Left lung (tissue), 10 donors: ENCODE data around the gene PIGZ. TPM values are rescaled to one million over a fixed set of nuclear protein-coding genes. Genes with fewer than 3 reads are reported as not detected.
A peak's percentile ranks its signal among the peaks of the same experiment; 100 is the strongest.

Experiments used
- ATAC-seq: fragments of 200-7000 bp; cut with Tn5 transposase; one replicate; pipeline ENCODE4 v1.9.1; 2020; ENCODE audit warnings: moderate library complexity
- DNase-seq, 4 donors: peaks; one replicate each; pipeline ENCODE4 v3.0.0-alpha.2; 2013 to 2020
- H3K27ac ChIP-seq, 2 donors: fragments of 200-600 bp; sonication (generic) in 1 of 2; one replicate each; pipeline versions ENCODE4 v1.5.0 to v1.8.0; 2020 to 2021
- H3K27me3 ChIP-seq, 2 donors: fragments of 200-600 bp; sonication (generic) in 1 of 2; one replicate each; pipeline versions ENCODE4 v1.5.0 to v1.8.0; 2020 to 2021
- H3K36me3 ChIP-seq, 2 donors: fragments of 200-600 bp; sonication (generic) in 1 of 2; one replicate each; pipeline versions ENCODE4 v1.5.0 to v1.8.0; 2020 to 2021
- H3K4me1 ChIP-seq, 2 donors: fragments of 200-600 bp; one replicate each; pipeline ENCODE4 v1.8.0; 2021
- H3K4me3 ChIP-seq, 2 donors: fragments of 200-600 bp; sonication (generic) in 1 of 2; one replicate each; pipeline versions ENCODE4 v1.5.0 to v1.8.0; 2020 to 2021; ENCODE audit warnings: mild to moderate bottlenecking in 1 of 2
- H3K9me3 ChIP-seq, 2 donors: fragments of 200-600 bp; sonication (generic) in 1 of 2; one replicate each; pipeline versions ENCODE4 v1.5.0 to v1.8.0; 2020 to 2021
- intact Hi-C, 2 donors: fragments of 100-400 bp; cut with DNase I; formaldehyde crosslinking; loops; one replicate each; pipeline versions ENCODE4 v1.11.2 to v1.14.2; 2022
- polyA plus RNA-seq, 6 donors: library from polyadenylated mRNA; unstranded; fragments of 120-200 nt; gene quantifications; one replicate each; pipeline ENCODE4 v1.2.1, GENCODE V29; 2013; ENCODE audit not compliant: insufficient read length in 6 of 6
- total RNA-seq, 2 donors: library from RNA; stranded (reverse); fragmentation: NEBNext Ultra II Directional; extraction: Animal tissue kit (Norgen Biotek cat#: 25700); gene quantifications; one replicate each; pipeline ENCODE4 v1.2.1, GENCODE V29; 2021
- TF ChIP-seq, protein P1 (sequence below), 2 donors: fragments of 200-600 bp; sonication (generic) in 1 of 2; IDR thresholded peaks; one replicate each; pipeline versions ENCODE4 v1.5.0 to v1.8.0; 2021; ENCODE audit warnings: antibody characterized with exemption in 2 of 2
- donor health status: DM: no; HTN: yes; CAD: no.
- donor health status: DM: no; HTN: no; CAD: no.

The PIGZ gene
- total and polyA plus RNA-seq, 8 donors: 1.0 to 6.3 (median 2.0) TPM

DNA sequence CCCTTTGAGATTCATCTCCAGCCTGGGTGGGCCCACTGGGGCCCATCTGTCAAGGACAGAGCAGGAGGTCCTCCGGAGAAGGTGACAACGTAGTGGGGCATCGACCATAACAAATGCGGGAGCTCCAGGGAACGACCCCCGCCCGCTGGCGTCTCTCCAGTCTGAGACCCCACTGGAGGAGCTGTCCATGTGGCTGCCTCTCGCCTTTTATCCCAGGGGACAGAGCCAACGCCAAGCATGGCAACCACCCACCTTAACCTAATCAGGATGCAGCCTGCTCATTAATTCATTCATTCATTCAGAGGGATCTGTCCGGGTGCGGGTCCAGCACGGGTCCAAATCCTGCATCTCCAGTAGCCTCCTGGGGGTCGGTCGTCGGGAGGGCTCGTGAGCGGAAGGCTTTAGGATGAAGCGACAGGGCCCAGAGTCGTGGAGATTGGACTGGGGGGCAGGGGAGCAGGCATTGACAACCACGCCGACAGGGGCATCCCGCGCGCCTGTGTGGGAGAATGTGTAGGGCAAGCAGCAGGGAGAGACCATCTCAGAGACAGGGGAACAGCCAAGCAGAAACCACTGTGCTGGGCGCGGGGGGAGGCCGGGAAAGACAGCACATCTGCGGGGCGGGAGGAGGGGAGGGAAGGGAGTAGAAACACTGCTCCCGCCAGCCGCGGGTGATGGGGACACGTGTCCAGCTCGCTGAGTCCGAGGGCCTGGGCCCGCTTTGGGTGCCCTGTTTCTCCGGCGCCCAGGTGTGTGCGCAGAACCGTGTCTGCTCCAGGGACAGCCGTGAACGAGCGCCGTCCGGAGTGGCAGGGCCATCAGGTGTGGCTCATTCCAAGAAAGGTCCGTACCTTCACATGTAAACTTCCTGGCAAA, 1.9 kb downstream of the PIGZ start:
- ATAC-seq (no peak), DNase-seq (peak in 1 of 4 donors; percentile 17)
- peaks cover 7 to 20% of the 10 kb centered on the region in 2 donors for H3K4me1 ChIP-seq
- intact Hi-C loops: loop anchor here in 1 of 2 donors (5.0 kb wide), 1 partner anchor 129 kb away; no protein-coding TSS in a partner anchor
- no peaks in the 10 kb centered on the region for H3K27me3 ChIP-seq
- H3K9me3 ChIP-seq: no peaks in the 10 kb centered on the region
- H3K36me3 ChIP-seq: no peaks in the 10 kb centered on the region
- TF ChIP-seq, protein P1, sequence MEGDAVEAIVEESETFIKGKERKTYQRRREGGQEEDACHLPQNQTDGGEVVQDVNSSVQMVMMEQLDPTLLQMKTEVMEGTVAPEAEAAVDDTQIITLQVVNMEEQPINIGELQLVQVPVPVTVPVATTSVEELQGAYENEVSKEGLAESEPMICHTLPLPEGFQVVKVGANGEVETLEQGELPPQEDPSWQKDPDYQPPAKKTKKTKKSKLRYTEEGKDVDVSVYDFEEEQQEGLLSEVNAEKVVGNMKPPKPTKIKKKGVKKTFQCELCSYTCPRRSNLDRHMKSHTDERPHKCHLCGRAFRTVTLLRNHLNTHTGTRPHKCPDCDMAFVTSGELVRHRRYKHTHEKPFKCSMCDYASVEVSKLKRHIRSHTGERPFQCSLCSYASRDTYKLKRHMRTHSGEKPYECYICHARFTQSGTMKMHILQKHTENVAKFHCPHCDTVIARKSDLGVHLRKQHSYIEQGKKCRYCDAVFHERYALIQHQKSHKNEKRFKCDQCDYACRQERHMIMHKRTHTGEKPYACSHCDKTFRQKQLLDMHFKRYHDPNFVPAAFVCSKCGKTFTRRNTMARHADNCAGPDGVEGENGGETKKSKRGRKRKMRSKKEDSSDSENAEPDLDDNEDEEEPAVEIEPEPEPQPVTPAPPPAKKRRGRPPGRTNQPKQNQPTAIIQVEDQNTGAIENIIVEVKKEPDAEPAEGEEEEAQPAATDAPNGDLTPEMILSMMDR (IDR thresholded peaks at IDR 0.05): no peak
- H3K4me3 ChIP-seq: no peak overlapping the region
- H3K27ac ChIP-seq: no peak overlapping the region

- no peaks in the 10 kb centered on the region for H3K36me3 ChIP-seq
- no peaks in the 10 kb centered on the region for H3K27me3 ChIP-seq
- no peak overlapping the region for H3K4me3 ChIP-seq
- peaks cover 7 to 20% of the 10 kb centered on the region in 2 donors for H3K4me1 ChIP-seq
- TF ChIP-seq, protein P1 (IDR thresholded peaks at IDR 0.05): no peak
- ATAC-seq (no peak), DNase-seq (no peak)
- intact Hi-C loops: loop anchor here in 1 of 2 donors (5.0 kb wide), 1 partner anchor 128 kb away; no protein-coding TSS in a partner anchor
- no peaks in the 10 kb centered on the region for H3K9me3 ChIP-seq
- no peak overlapping the region for H3K27ac ChIP-seq
Measured at GRCh38 chr3:196965804-196966173, 2.8 kb downstream of the PIGZ start.

DNA sequence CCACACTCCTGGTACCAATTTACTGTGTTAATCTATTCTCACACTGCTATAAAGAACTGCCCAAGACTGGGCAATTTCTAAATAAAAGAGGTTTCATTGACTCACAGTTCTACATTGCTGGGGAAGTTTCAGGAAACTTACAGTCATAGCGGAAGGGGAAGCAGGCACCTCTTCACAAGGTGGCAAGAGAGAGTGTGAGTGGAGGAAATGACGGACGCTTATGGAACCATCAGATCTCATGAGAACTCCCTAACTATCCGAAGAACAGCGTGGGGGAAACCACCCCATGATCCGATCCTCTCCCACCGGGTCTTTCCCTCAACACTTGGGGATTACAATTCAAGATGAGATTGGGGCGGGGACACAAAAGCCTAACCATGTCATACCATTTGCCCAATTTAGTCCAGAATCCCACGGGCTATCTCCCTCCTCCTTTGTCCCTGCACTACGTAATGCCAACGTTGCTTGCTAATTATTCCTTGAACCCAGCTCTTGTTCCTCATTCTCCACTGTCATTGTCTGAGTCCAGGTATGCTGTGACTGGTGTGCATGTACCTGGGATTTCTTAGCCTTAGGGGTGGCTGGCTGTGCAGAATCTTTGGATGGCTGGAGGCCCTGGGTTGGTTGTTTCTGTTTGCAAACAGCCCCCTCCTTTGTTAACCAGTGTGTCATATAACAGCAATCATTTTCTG, 3.4 kb downstream of the PIGZ start:
- ATAC-seq (no peak), DNase-seq (no peak)
- intact Hi-C loops: loop anchor here in 1 of 2 donors (5.0 kb wide), 1 partner anchor 128 kb away; no protein-coding TSS in a partner anchor
- H3K27me3 ChIP-seq: no peaks in the 10 kb centered on the region
- H3K27ac ChIP-seq: no peak overlapping the region
- H3K9me3 ChIP-seq: no peaks in the 10 kb centered on the region
- peaks cover 7 to 20% of the 10 kb centered on the region in 2 donors for H3K4me1 ChIP-seq
- TF ChIP-seq, protein P1 (IDR thresholded peaks at IDR 0.05): no peak
- H3K36me3 ChIP-seq: no peaks in the 10 kb centered on the region
- H3K4me3 ChIP-seq: no peak overlapping the region

- peaks cover 7 to 16% of the 10 kb centered on the region in 2 donors for H3K4me1 ChIP-seq
- H3K36me3 ChIP-seq: no peaks in the 10 kb centered on the region
- DNase-seq (no peak), ATAC-seq (no peak)
- intact Hi-C loops: no loop called here
- no peaks in the 10 kb centered on the region for H3K27me3 ChIP-seq
- no peak overlapping the region for H3K27ac ChIP-seq
- no peaks in the 10 kb centered on the region for H3K9me3 ChIP-seq
- TF ChIP-seq, protein P1 (IDR thresholded peaks at IDR 0.05): no peak
- H3K4me3 ChIP-seq: no peak overlapping the region
Measured at GRCh38 chr3:196963631-196963953, 5.0 kb downstream of the PIGZ start.
